DND-41 (cell line): Measurements from ENCODE around the gene INSC.

Experiments
- CTCF ChIP-seq: IDR thresholded peaks from 2 replicates; pipeline ENCODE4 v1.5.1; 2012; ENCODE audit warnings: borderline replicate concordance, low read length, moderate library complexity, mild to moderate bottlenecking; ENCODE audit not compliant: poor library complexity, severe bottlenecking; ENCODE audit errors: extremely low read depth
- EZH2 ChIP-seq: IDR thresholded peaks from 3 replicates; pipeline ENCODE4 v1.6.1; 2012; ENCODE audit warnings: borderline replicate concordance, low read depth, mild to moderate bottlenecking, moderate library complexity, low read length, inconsistent platforms; ENCODE audit not compliant: severe bottlenecking

- TF ChIP-seq EZH2 = no peak
- TF ChIP-seq CTCF = no peak
Measured at GRCh38 chr11:15141381-15141780, 26.7 kb downstream of the INSC start.
